GM20000 (cell line): ENCODE results near the gene FAM107B.

Experiments used
- DNase-seq: peaks from one replicate; pipeline ENCODE4 v3.0.0; 2012; ENCODE audit warnings: low spot score
- CTCF ChIP-seq: IDR thresholded peaks from 2 replicates; pipeline ENCODE4 v1.5.1; 2012; ENCODE audit warnings: mild to moderate bottlenecking, control low read depth; ENCODE audit errors: extremely low read depth, missing control alignments

Gene FAM107B

DNA sequence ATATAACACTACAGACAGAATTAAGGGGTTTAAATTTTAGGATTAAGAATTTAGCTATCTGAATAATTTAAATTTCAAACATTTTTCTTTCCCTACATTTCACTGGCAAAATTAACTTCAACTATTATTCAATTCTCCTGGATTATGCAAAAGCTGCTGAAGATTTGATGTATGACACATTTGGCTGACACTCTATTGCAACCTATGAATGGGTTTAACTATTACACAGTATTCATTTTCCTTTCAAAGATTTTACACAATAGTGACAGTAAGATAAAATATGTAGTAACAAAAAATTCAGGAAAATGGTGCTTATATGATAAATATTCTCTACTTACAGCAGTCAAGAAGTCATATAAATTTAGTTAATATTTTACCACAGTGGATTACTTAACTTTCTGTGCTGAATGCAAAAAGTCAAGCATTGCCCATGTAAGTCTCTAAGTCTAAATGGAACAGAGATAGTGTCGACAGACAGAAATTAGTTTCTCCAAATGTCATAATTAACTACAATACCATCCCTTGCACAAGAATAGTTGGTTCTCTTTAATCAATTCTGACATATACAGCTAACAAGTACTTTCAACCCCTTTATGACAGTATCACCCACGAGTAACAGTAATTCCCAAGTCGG is 249.9 kb downstream of the FAM107B start:
- no peak for DNase-seq
- TF ChIP-seq CTCF = no peak

- no peak for TF ChIP-seq CTCF
- no peak for DNase-seq
Observed at GRCh38 chr10:14523286-14523685, 251.4 kb downstream of the FAM107B start.

DNA sequence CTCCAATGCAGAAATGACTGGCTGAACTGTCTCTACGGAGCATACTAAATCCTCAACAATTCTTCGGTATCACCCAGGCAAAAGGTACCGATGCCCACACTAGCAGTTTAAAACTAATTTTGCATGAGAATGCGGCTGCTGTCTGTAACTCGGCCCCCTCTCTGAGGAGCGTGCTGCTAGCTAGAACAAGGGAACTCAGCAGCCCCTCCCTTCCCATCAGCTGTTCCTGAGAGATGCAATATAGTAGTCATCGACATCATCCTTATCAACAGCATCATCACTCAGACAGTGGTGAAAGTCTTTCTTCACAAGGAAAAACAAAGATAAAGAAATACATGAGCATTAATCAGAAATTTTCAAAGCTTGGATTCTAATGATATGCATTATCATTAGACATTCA is 254.9 kb downstream of the FAM107B start:
- no peak for DNase-seq
- no peak for TF ChIP-seq CTCF

GRCh38 chr10:14518149-14518548 is 256.5 kb downstream of the FAM107B start:
- TF ChIP-seq CTCF = no peak

DNA sequence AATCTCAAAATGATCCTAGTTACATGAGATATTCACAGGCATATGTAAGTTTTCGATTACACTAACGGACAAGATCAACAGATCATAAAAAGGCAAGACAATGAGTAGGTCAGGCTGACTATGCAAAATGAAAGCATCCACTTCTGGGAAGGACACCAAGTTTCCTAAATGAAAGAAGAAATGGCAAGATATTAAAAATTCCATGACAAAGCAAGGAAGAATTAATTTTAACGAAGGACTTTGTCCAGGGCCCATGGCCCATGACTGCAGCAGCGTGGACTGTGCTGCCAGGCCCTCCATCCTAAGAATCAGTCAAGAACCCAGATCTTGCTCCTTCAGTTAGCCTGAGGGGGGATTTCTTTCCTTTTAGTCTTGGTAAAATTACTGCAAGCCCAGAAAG is 261.6 kb downstream of the FAM107B start:
- TF ChIP-seq CTCF = no peak
- no peak for DNase-seq

More at GRCh38 chr10:14518149-14518548, 256.5 kb downstream of the FAM107B start:
- DNase-seq = no peak

DNA sequence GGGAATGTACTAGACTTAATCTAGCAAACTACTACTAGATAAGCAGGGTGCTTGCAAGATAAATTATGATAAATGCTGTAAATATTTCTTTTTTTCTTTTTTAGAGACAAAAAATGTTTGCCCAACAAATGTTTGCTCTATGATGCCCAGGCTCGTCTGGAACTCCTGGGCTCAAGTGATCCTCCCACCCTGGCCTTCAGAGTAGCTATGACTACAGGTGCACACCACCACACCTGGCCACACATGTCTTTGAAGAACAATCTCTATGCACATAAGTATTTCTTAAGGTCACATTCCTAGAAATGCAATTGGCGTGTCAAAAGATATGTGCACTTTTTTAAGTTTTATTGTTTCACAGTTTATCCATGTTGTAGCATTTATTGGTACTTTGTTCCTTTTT is 264.4 kb downstream of the FAM107B start:
- no peak for TF ChIP-seq CTCF
- DNase-seq = no peak

GRCh38 chr10:14508725-14509124 is 266.0 kb downstream of the FAM107B start:
- no peak for DNase-seq
- TF ChIP-seq CTCF = no peak
